Mononuclear cell (primary cell): Measurements from ENCODE around the gene RBL2. TPM values are rescaled to one million over a fixed set of nuclear protein-coding genes. Genes with fewer than 3 reads are reported as not detected.

Source experiments
- H3K27me3 ChIP-seq: 2 replicates; pipeline ENCODE4 v1.6.0; 2011; ENCODE audit warnings: low read length, control low read depth; ENCODE audit not compliant: insufficient read depth
- H3K4me1 ChIP-seq: 2 replicates; pipeline ENCODE4 v1.5.1; 2011; ENCODE audit warnings: mild to moderate bottlenecking, low read length, control low read depth; ENCODE audit not compliant: insufficient read depth
- H3K4me3 ChIP-seq: 2 replicates; pipeline ENCODE4 v1.5.1; 2011; ENCODE audit warnings: mild to moderate bottlenecking, low read length, moderate library complexity
- H3K9me3 ChIP-seq: 2 replicates; pipeline ENCODE4 v1.5.1; 2011; ENCODE audit warnings: low read depth, mild to moderate bottlenecking, control low read depth, low read length
- total RNA-seq: library from RNA; depleted of rRNA; stranded (reverse); fragments of >200 nt; gene quantifications from one replicate; pipeline ENCODE4 v1.2.3, GENCODE V29; 2012

Gene RBL2
- total RNA-seq, 1 donor = 185 TPM

DNA sequence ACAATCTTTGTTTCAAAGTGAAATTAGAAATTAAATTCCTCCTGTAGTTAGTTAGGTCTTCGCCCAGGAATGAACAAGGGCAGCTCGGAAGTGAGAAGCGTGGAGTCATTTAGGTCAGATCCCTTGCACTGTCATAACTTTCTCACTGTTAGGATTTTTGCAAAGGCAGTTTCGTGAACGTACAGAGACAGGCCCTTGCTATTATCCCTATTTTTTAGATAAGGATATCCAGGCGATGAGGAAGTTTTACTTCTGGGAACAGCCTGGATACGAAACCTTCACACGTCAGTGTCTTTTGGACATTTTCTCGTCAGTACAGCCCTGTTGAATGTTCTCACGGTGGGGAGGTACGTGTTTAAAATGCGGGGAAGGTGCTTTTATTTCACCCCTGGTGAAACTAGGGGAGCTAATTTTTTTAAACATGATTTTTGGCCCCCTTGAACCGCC lies 318 bp upstream of the RBL2 start:
- peaks cover 26% of the 10 kb centered on the region for H3K4me1 ChIP-seq
- H3K27me3 ChIP-seq = no peaks in the 10 kb centered on the region
- H3K9me3 ChIP-seq = no peaks in the 10 kb centered on the region
- H3K4me3 ChIP-seq = peak overlapping the region; percentile 74

DNA sequence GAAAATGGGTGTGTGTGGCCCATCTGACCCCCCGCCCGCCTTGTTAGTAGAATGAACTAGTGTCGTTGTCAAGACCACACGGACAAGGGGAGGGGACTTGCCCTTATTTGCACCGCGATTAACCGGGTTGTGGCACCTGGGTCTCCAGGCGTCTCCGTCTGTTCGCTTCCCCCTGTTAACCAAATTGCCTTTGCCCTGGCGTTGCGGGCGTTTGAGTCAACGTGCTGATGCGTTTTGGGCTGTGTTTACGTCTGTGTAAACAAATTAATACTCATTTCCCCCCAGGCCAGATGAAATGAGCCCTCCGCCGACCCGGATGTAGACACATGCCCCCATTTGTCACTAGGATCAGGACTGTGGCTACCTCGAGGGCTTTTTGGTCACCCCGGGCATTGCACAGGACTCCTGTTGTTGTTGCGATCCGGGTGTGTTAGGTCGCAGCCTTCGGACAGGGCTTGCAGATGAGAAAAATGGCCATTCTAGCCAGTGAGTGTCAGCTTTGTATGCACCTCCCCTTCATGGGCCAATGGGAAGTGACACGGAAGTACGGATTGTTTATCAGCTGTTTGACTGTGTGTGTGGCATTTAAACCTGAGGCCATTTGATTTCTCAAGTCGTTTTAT lies 906 bp downstream of the RBL2 start:
- peak overlapping the region; percentile 74 for H3K4me3 ChIP-seq
- H3K27me3 ChIP-seq = no peaks in the 10 kb centered on the region
- H3K4me1 ChIP-seq = peaks cover 28% of the 10 kb centered on the region
- H3K9me3 ChIP-seq = no peaks in the 10 kb centered on the region

DNA sequence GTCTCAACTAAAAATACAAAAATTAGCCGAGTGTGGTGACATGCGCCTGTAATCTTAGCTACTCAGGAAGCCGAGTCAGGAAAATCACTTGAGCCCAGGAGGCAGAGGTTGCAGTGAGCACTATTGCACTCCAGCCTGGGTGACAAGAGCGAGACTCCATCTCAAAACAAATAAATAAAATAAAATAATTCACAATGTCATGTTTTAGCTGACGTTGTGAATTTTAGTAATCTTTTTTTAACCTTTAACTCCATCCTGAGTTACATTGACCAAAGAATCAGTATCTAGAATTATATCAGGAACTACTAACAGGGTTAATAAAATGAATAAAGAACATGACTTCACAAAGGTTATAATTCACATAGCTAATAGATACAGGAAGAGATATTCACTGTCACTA lies 5.9 kb downstream of the RBL2 start:
- Histone ChIP-seq H3K27me3 (no peaks in the 10 kb centered on the region), H3K9me3 (no peaks in the 10 kb centered on the region), H3K4me1 (peaks cover 21% of the 10 kb centered on the region), H3K4me3 (no peak overlapping the region)

DNA sequence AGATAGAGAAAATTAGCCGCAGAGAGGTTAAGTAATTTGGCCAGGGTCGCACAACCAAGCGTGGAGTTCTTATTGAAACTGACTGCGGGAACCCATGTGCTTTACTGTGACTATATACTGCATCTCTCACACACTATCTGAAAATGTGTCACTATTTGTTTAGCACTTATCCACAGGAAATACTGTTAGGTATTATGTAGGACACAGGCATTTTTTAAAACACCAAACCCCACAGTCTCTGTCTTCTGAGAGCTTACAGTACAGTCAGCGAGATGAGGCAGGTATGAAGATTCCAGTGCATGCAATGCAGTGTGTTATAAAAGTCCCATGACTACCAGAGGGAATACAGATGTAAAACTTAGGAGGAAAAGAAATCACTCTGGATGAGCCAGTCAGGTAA lies 11.3 kb downstream of the RBL2 start:
- Histone ChIP-seq H3K4me3 (no peak overlapping the region), H3K9me3 (no peaks in the 10 kb centered on the region), H3K27me3 (no peaks in the 10 kb centered on the region), H3K4me1 (peaks cover 12% of the 10 kb centered on the region)

DNA sequence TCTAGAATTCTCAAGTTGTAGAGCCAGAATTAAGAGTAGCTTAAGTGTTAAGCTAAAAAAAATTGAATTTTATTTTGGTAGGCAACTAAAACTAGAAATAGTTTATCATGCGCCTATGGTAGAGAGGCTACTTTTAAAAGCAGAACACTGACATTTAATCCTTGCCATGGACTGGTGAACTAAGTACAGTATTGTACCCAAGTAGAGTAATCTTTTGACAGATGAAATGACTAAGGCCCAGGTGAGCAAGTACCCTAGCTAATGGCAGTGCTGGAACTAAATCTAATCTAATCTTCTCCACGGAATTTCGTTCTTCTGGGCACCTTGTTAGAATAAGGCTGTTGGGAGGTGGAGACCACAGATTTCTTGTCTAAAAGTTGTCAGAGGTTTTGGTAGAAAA lies 11.8 kb downstream of the RBL2 start:
- Histone ChIP-seq H3K27me3 (no peaks in the 10 kb centered on the region), H3K4me3 (no peak overlapping the region), H3K4me1 (peaks cover 15% of the 10 kb centered on the region), H3K9me3 (no peaks in the 10 kb centered on the region)

DNA sequence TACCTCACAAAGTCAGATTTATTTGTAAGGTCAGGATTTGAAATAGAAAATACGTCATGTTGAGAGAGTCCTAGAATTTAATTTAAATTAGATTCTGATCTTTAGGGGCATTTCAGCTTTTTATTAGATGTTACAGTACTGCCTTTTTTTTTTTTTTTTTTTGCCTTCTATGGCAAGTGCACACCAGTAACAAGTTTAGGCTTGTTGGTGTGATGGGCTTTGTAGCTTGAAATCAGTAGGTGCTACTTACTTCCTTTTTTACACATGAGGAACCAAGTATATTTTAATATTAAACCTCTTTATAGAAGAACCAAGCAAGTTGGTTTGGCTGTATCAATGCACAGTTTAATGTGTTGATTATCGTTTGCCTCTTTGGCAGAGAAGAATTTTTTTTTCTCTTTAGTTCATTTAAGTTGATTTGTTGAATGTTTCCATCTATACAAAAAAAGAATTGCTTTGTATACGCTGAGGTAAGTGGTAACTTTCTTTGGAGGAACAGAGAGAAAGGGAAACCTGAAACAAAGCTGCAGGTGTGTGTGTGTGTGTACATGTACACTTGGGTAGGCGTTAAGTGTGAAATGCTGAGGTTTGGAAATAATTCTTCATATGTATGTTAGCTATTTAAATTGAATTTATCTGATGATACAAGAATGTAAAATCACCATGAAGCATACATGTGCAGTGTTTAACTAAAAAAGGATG lies 15.7 kb downstream of the RBL2 start:
- Histone ChIP-seq H3K4me3 (no peak overlapping the region), H3K4me1 (peaks cover 26% of the 10 kb centered on the region), H3K9me3 (no peaks in the 10 kb centered on the region), H3K27me3 (no peaks in the 10 kb centered on the region)

DNA sequence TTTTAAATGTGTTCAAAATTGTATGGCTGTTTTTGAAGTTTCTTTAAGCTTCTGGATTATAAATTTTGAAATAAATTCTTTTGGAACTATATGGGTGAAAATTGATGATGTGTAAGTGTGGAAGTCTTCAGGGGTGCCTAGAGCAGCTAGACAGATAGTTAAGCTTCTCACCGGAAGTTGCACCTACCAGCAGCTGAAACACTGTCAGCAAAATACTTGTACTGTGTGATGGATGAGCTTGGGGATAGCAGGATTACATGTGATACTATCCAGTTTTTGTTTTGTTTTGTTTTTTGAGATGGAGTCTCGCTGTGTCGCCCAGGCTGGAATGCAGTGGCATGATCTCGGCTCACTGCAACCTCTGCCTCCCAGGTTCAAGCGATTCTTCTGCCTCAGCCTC lies 19.7 kb downstream of the RBL2 start:
- Histone ChIP-seq H3K4me1 (peaks cover 54% of the 10 kb centered on the region), H3K4me3 (no peak overlapping the region), H3K27me3 (no peaks in the 10 kb centered on the region), H3K9me3 (no peaks in the 10 kb centered on the region)

DNA sequence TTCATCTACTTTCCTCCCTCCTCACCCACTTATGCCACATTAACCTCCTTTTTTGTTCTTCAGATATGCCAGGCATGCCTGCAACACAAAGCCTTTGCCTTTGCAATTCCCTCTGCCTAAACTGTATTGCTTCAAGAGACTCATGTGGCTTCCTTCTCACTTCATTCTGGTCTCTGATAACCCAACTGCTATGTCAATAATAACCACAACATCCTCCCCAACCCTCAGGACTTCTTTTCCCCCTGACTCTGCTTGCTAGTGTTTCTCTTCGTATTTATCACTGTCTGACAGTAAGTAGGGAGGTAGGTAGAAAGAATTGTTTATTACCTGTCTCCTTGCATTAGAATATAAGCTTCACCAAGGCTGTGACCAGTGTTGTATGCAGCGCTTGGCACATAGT lies 22.4 kb downstream of the RBL2 start:
- Histone ChIP-seq H3K4me3 (no peak overlapping the region), H3K4me1 (peaks cover 44% of the 10 kb centered on the region), H3K9me3 (no peaks in the 10 kb centered on the region), H3K27me3 (no peaks in the 10 kb centered on the region)

DNA sequence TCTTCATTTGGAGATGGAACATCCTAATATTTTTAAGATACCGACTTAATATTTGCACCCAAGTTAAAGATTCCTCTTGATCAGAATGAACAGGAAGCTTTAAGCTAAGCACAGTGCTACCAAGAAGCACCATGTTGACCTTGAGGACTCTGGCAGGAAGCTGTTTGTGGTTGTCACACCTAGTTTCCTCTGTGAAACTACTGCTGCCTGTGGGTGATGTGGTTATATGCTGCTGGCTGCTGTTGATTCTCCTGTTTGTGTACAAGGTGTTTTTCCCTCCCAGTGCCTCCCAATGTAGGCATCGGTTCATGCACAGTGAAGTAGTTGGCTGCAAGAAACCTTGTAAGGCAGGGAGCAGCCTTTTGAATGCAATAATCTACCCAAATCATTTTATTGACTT lies 23.4 kb downstream of the RBL2 start:
- H3K27me3 ChIP-seq = no peaks in the 10 kb centered on the region
- peaks cover 44% of the 10 kb centered on the region for H3K4me1 ChIP-seq
- no peaks in the 10 kb centered on the region for H3K9me3 ChIP-seq
- no peak overlapping the region for H3K4me3 ChIP-seq

DNA sequence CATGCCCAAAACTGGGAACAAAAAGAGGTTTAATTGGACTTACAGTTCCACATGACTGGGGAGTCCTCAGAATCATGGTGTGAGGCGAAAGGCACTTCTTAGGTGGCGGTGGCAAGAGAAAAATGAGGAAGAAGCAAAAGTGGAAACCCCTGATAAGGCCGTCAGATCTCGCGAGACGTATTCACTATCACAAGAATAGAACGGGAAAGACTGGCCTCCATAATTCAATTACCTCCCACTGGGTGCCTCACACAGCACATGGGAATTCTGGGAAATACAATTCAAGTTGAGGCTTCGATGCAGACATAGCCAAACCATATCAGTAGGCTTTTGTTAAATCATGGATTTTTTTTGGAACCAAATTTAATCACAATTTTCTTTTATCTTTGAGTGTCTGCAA lies 24.4 kb downstream of the RBL2 start:
- Histone ChIP-seq H3K9me3 (no peaks in the 10 kb centered on the region), H3K4me3 (no peak overlapping the region), H3K4me1 (peaks cover 49% of the 10 kb centered on the region), H3K27me3 (no peaks in the 10 kb centered on the region)

DNA sequence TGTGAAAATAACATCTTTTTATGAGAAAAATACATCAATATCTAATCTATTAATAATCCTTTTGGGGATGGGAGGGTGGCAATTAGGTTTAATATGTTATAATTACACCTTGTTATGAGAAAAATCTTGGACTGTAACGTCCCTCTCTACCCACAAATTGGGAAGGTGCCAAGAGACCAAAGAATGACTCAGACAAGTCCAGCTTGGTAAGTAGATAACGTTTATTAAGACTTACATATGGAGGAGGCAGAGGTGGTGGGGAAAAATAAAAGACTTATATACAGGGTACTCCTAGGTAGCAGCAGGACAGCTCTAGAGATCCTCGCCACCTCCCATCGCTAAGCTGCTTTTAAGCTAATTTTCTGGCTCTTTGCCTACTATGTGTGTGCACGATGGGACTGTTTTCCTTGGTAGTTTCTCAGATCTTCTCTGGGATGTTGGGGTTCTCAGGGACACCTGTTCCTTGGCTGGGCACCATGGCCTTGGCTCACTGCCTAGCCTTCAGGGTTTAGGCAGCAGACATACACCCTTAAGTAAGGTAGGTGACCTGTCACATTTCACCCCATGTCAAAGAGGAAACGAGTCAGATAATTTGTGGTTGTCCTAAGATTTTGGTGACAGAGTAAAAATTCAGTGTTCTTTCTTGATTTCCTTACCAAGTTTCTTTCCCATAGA lies 31.5 kb downstream of the RBL2 start:
- Histone ChIP-seq H3K4me3 (no peak overlapping the region), H3K27me3 (no peaks in the 10 kb centered on the region), H3K9me3 (no peaks in the 10 kb centered on the region), H3K4me1 (peaks cover 15% of the 10 kb centered on the region)

DNA sequence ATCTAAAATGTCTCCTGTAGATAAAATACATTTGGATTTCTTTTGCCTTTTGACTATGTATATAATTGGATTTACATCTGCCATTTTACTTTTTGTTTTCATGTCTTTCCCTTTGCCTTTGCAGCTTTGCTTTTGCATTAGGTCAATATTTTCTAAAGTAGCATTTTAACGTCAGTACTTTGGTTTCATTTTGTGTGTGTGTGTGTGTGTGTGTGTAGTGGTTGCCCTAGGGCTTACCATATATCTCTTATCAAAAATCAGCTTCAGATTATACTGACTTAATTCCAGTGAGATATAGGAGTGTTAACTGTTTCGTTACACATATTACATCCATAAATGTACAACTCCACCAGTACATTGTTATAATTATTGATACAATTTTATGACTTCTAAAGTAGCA lies 42.6 kb downstream of the RBL2 start:
- peaks cover 16% of the 10 kb centered on the region for H3K4me1 ChIP-seq

DNA sequence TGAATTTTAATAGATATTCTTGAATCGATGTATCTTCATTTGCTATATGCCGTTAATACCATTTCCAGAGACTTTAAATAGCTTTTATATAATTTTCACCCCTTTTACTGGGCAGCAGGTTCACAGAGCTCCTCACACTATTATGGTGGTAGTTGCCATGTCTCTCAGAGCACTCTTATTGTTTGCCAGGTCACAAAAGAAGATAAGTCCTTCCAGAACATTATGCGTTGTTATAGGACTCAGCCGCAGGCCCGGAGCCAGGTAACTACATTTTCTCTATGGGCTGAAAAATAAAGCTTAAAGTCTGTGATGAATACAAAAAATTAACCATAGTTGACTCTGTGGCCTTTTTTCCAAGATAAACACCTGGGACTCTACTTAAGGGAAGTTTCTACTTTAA lies 44.7 kb downstream of the RBL2 start:
- H3K4me1 ChIP-seq = peaks cover 27% of the 10 kb centered on the region
- no peaks in the 10 kb centered on the region for H3K9me3 ChIP-seq

More for the DNA sequence above, 42.6 kb downstream of the RBL2 start:
- Histone ChIP-seq H3K9me3 (no peaks in the 10 kb centered on the region), H3K4me3 (no peak overlapping the region), H3K27me3 (no peaks in the 10 kb centered on the region)

DNA sequence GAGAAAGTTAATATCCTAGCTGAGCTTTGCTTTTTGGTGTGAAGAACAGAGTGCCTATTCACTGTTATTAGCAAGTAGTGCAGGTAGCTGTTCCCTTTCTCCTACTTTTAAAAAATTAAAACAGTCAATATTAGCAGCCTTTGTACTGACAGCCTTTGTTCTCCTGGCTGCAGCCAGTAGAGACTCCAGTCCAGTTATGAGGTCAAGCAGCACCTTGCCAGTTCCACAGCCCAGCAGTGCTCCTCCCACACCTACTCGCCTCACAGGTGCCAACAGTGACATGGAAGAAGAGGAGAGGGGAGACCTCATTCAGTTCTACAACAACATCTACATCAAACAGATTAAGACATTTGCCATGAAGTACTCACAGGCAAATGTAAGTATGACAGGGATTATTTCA lies 46.1 kb downstream of the RBL2 start:
- H3K4me1 ChIP-seq = peaks cover 24% of the 10 kb centered on the region
- no peak overlapping the region for H3K4me3 ChIP-seq
- no peaks in the 10 kb centered on the region for H3K27me3 ChIP-seq
- no peaks in the 10 kb centered on the region for H3K9me3 ChIP-seq

More for the DNA sequence above, 44.7 kb downstream of the RBL2 start:
- no peak overlapping the region for H3K4me3 ChIP-seq
- H3K27me3 ChIP-seq = no peaks in the 10 kb centered on the region

DNA sequence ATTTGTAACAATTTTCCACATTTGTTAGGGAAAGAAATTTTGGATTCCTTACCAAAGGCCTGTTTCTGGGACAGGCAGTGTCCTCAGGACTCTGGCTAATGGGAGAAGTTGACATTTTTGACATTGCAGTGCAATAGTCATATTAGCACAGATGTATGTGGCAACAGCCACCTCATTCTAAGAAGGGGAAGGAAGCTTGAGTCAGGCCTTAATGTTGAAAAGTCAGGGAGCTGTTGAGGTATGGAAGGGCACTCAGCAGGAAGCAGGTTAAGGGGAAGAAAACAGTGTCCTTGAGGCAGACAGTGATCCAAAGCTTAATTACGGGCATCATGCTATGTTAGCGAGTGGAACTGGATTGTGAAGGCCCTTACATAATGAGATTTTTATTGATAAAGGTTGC lies 47.9 kb downstream of the RBL2 start:
- peaks cover 24% of the 10 kb centered on the region for H3K4me1 ChIP-seq
- H3K27me3 ChIP-seq = no peaks in the 10 kb centered on the region
- H3K4me3 ChIP-seq = no peak overlapping the region
- H3K9me3 ChIP-seq = peaks cover 9% of the 10 kb centered on the region
